Erythroblast (primary cell): Measurements from ENCODE around the gene ELP6.

Experiments used
- GATA1 ChIP-seq: IDR thresholded peaks from 2 replicates; pipeline ENCODE4 v1.6.1; 2011; ENCODE audit warnings: low read depth, mild to moderate bottlenecking, control low read depth, low read length, moderate library complexity
- POLR2A ChIP-seq: IDR thresholded peaks from 2 replicates; pipeline ENCODE4 v1.6.1; 2011; ENCODE audit warnings: mild to moderate bottlenecking, low read length

- TF ChIP-seq POLR2A (no peak), GATA1 (no peak)
Measured at GRCh38 chr3:47512416-47513124, 942 bp downstream of the ELP6 start.
